Neural cell (in vitro differentiated cells): Measurements from ENCODE around the gene NTSR2. TPM values are rescaled to one million over a fixed set of nuclear protein-coding genes. Genes with fewer than 3 reads are reported as not detected.

Source experiments
- H2AFZ ChIP-seq: fragments of 200-600, 300-800 bp; sonication (generic), shearing (Covaris generic); 2 replicates; pipeline ENCODE4 v1.6.0; 2014; ENCODE audit warnings: low read depth, mild to moderate bottlenecking, antibody characterized with exemption, low read length, moderate library complexity
- H3F3A ChIP-seq: fragments of 200-600 bp; shearing (Covaris generic); 2 replicates; pipeline ENCODE4 v1.6.1; 2016; ENCODE audit warnings: mild to moderate bottlenecking, moderate library complexity, mixed read lengths, antibody characterized with exemption, low read length; ENCODE audit not compliant: insufficient read depth, poor library complexity, severe bottlenecking
- H3K27ac ChIP-seq: fragments of 200-600, 300-800 bp; sonication (generic), shearing (Covaris generic); 2 replicates; pipeline ENCODE4 v1.5.1; 2014; ENCODE audit warnings: mild to moderate bottlenecking, low read length, moderate library complexity
- H3K27me3 ChIP-seq: fragments of 300-800, 200-600 bp; sonication (generic), shearing (Covaris generic); 2 replicates; pipeline ENCODE4 v1.6.0; 2014; ENCODE audit warnings: mild to moderate bottlenecking, low read depth, low read length, moderate library complexity; ENCODE audit not compliant: insufficient read depth
- H3K36me3 ChIP-seq: fragments of 300-800, 200-600 bp; sonication (generic), shearing (Covaris generic); 2 replicates; pipeline ENCODE4 v1.5.1; 2014; ENCODE audit warnings: mild to moderate bottlenecking, antibody characterized with exemption, low read length, moderate library complexity; ENCODE audit not compliant: insufficient read depth
- H3K4me2 ChIP-seq: fragments of 300-800, 200-600 bp; sonication (generic), shearing (Covaris generic); 2 replicates; pipeline ENCODE4 v1.6.0; 2014; ENCODE audit warnings: mild to moderate bottlenecking, low read length
- H3K4me3 ChIP-seq: fragments of 300-800, 200-600 bp; sonication (generic), shearing (Covaris generic); 2 replicates; pipeline ENCODE4 v1.5.1; 2014; ENCODE audit warnings: mild to moderate bottlenecking, low read length, moderate library complexity
- H3K79me2 ChIP-seq: fragments of 200-600 bp; shearing (Covaris generic); replicated peaks from 2 replicates; pipeline ENCODE4 v1.6.0; 2014; ENCODE audit warnings: mild to moderate bottlenecking, low read length, moderate library complexity; ENCODE audit not compliant: insufficient read depth
- H3K9ac ChIP-seq: fragments of 300-800, 200-600 bp; sonication (generic), shearing (Covaris generic); 2 replicates; pipeline ENCODE4 v1.6.1; 2016; ENCODE audit warnings: mild to moderate bottlenecking, low read length, mixed read lengths
- H3K9me2 ChIP-seq: fragments of 200-600 bp; shearing (Covaris generic); 2 replicates; pipeline ENCODE4 v1.6.1; 2016; ENCODE audit warnings: mild to moderate bottlenecking, low read length, mixed read lengths; ENCODE audit not compliant: insufficient read depth
- H3K9me3 ChIP-seq: fragments of 200-600, 300-800 bp; sonication (generic), shearing (Covaris generic); 2 replicates; pipeline ENCODE4 v1.6.1; 2016; ENCODE audit warnings: mild to moderate bottlenecking, mixed run types, low read length, moderate library complexity, mixed read lengths
- H4K20me1 ChIP-seq: fragments of 200-600 bp; shearing (Covaris generic); 2 replicates; pipeline ENCODE4 v1.6.1; 2016; ENCODE audit warnings: mild to moderate bottlenecking, mixed run types; ENCODE audit not compliant: insufficient read depth
- EP300 ChIP-seq: fragments of 450-650 bp; conservative IDR thresholded peaks from 2 replicates; pipeline ENCODE4 v1.6.1; 2014; ENCODE audit warnings: antibody characterized with exemption, mild to moderate bottlenecking, moderate library complexity; ENCODE audit not compliant: poor library complexity, severe bottlenecking
- EZH2 ChIP-seq: fragments of 200-600, 300-800 bp; shearing (Covaris generic), sonication (generic); IDR thresholded peaks from 2 replicates; pipeline ENCODE4 v1.6.1; 2014; ENCODE audit warnings: antibody characterized with exemption, low read length, borderline replicate concordance, mild to moderate bottlenecking; ENCODE audit not compliant: insufficient read depth, poor library complexity, severe bottlenecking
- MXI1 ChIP-seq: fragments of 450-650 bp; conservative IDR thresholded peaks from 2 replicates; pipeline ENCODE4 v1.6.1; 2014; ENCODE audit warnings: antibody characterized with exemption, mild to moderate bottlenecking; ENCODE audit not compliant: poor library complexity, severe bottlenecking
- POLR2AphosphoS5 ChIP-seq: IDR thresholded peaks from 2 replicates; pipeline ENCODE4 v1.6.1; 2012
- RAD21 ChIP-seq: fragments of 450-650 bp; conservative IDR thresholded peaks from 2 replicates; pipeline ENCODE4 v1.6.1; 2014; ENCODE audit warnings: antibody characterized with exemption, mild to moderate bottlenecking, moderate library complexity
- SMC3 ChIP-seq: fragments of 450-650 bp; conservative IDR thresholded peaks from 2 replicates; pipeline ENCODE4 v1.6.1; 2014; ENCODE audit warnings: antibody characterized with exemption, mild to moderate bottlenecking, moderate library complexity; ENCODE audit not compliant: poor library complexity
- TAF1 ChIP-seq: IDR thresholded peaks from 2 replicates; pipeline ENCODE4 v1.6.1; 2012; ENCODE audit warnings: low read depth
- polyA plus RNA-seq: library from polyadenylated mRNA; depleted of rRNA; stranded (reverse); fragments of >200 nt; gene quantifications from 2 replicates; pipeline ENCODE4 v1.2.3, GENCODE V29; 2014
- TF ChIP-seq, protein P1 (sequence below): IDR thresholded peaks from 2 replicates; pipeline ENCODE4 v1.6.1; 2012; ENCODE audit warnings: borderline replicate concordance
- TF ChIP-seq, protein P2 (sequence below): fragments of 450-650 bp; IDR thresholded peaks from 2 replicates; pipeline ENCODE4 v1.5.1; 2014; ENCODE audit warnings: antibody characterized with exemption, mild to moderate bottlenecking, moderate library complexity; ENCODE audit not compliant: poor library complexity, severe bottlenecking

Gene NTSR2
- polyA plus RNA-seq, 1 donor from 2014 or later, result not detected

DNA sequence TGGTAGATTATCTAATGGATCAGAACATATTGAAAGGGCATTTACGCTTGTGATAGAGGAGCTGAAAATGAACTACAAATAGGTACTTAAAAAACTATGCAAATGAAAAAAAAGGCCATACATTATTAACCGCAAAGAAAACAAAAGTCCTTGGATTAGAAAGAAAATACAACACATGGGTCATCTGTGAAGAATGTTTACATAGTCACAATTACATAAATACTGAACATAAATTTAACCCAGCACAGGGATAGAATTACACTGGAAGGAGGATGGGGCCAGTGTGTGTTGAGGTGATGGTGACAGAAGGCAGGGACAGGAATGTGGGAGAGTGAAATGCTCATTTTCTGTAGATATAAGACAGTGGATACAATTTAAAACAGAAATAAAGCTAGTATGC is 6.6 kb downstream of the NTSR2 start:
- H3K79me2 ChIP-seq, result no peaks in the 10 kb centered on the region
- H3K27me3 ChIP-seq, result no peaks in the 10 kb centered on the region
- H4K20me1 ChIP-seq, result no peaks in the 10 kb centered on the region
- H3K27ac ChIP-seq, result no peak overlapping the region
- no peaks in the 10 kb centered on the region for H3F3A ChIP-seq
- no peak overlapping the region for H3K4me2 ChIP-seq
- TF ChIP-seq, protein P1, sequence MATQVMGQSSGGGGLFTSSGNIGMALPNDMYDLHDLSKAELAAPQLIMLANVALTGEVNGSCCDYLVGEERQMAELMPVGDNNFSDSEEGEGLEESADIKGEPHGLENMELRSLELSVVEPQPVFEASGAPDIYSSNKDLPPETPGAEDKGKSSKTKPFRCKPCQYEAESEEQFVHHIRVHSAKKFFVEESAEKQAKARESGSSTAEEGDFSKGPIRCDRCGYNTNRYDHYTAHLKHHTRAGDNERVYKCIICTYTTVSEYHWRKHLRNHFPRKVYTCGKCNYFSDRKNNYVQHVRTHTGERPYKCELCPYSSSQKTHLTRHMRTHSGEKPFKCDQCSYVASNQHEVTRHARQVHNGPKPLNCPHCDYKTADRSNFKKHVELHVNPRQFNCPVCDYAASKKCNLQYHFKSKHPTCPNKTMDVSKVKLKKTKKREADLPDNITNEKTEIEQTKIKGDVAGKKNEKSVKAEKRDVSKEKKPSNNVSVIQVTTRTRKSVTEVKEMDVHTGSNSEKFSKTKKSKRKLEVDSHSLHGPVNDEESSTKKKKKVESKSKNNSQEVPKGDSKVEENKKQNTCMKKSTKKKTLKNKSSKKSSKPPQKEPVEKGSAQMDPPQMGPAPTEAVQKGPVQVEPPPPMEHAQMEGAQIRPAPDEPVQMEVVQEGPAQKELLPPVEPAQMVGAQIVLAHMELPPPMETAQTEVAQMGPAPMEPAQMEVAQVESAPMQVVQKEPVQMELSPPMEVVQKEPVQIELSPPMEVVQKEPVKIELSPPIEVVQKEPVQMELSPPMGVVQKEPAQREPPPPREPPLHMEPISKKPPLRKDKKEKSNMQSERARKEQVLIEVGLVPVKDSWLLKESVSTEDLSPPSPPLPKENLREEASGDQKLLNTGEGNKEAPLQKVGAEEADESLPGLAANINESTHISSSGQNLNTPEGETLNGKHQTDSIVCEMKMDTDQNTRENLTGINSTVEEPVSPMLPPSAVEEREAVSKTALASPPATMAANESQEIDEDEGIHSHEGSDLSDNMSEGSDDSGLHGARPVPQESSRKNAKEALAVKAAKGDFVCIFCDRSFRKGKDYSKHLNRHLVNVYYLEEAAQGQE, result no peak
- TF ChIP-seq EP300, result no peak
- TF ChIP-seq TAF1, result no peak
- no peak for TF ChIP-seq MXI1
- TF ChIP-seq, protein P2, sequence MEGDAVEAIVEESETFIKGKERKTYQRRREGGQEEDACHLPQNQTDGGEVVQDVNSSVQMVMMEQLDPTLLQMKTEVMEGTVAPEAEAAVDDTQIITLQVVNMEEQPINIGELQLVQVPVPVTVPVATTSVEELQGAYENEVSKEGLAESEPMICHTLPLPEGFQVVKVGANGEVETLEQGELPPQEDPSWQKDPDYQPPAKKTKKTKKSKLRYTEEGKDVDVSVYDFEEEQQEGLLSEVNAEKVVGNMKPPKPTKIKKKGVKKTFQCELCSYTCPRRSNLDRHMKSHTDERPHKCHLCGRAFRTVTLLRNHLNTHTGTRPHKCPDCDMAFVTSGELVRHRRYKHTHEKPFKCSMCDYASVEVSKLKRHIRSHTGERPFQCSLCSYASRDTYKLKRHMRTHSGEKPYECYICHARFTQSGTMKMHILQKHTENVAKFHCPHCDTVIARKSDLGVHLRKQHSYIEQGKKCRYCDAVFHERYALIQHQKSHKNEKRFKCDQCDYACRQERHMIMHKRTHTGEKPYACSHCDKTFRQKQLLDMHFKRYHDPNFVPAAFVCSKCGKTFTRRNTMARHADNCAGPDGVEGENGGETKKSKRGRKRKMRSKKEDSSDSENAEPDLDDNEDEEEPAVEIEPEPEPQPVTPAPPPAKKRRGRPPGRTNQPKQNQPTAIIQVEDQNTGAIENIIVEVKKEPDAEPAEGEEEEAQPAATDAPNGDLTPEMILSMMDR, result no peak
- no peak for TF ChIP-seq RAD21
- no peak for TF ChIP-seq SMC3
- no peak for TF ChIP-seq POLR2AphosphoS5
- TF ChIP-seq EZH2, result no peak
- H3K9ac ChIP-seq, result no peak overlapping the region
- no peaks in the 10 kb centered on the region for H3K9me2 ChIP-seq
- H3K4me3 ChIP-seq, result no peak overlapping the region
- H3K9me3 ChIP-seq, result peaks cover 8% of the 10 kb centered on the region
- no peaks in the 10 kb centered on the region for H3K36me3 ChIP-seq
- H2AFZ ChIP-seq, result no peak overlapping the region

- Histone ChIP-seq H4K20me1 (no peaks in the 10 kb centered on the region), H3K4me3 (no peak overlapping the region), H3K36me3 (no peaks in the 10 kb centered on the region), H2AFZ (no peak overlapping the region), H3K79me2 (no peaks in the 10 kb centered on the region), H3K9ac (no peak overlapping the region), H3K9me2 (no peaks in the 10 kb centered on the region), H3K4me2 (no peak overlapping the region), H3F3A (no peaks in the 10 kb centered on the region), H3K27me3 (no peaks in the 10 kb centered on the region), H3K27ac (no peak overlapping the region), H3K9me3 (peaks cover 8% of the 10 kb centered on the region)
- TF ChIP-seq TAF1, result no peak
- TF ChIP-seq, protein P2, result no peak
- TF ChIP-seq EP300, result no peak
Measured at GRCh38 chr2:11662882-11663281, 7.1 kb downstream of the NTSR2 start.
